CD4-positive, alpha-beta T cell treated with Interleukin-10 for 1 hour (primary cell): ENCODE measurements around the gene GREM1.

Source experiments
- DNase-seq: peaks from one replicate; pipeline ENCODE4 v3.0.0-alpha.2; 2020

Gene GREM1

DNA sequence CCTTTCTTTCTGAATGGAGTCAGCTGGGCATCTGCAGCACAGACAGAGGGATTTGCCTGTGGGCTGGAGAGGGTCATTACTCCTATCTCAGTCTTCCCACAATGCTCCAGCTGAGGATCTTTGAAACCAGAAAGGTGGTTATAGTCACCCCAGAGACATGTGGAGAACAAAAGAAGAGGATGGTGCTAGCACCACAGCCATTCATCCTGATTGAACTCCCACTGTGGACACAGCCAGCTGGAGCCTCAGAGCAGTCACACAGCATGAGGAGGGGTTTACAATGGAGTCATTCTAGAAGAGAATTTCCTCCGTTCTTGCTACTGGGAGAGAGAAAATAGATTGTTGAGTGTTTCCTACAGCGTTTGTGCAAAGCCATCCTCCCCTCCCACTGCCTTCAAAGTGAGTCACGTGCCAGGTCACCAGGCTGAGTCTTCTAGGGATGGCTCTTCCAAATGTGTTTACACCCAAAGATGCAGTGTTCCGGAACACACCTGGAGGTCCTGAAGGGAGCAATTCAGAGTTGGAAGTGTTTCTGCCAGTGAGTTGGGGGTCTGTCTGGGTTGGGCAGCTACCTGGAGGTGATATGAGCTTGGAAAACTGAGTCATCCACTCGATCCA lies 18.9 kb upstream of the GREM1 start:
- no peak for DNase-seq

DNA sequence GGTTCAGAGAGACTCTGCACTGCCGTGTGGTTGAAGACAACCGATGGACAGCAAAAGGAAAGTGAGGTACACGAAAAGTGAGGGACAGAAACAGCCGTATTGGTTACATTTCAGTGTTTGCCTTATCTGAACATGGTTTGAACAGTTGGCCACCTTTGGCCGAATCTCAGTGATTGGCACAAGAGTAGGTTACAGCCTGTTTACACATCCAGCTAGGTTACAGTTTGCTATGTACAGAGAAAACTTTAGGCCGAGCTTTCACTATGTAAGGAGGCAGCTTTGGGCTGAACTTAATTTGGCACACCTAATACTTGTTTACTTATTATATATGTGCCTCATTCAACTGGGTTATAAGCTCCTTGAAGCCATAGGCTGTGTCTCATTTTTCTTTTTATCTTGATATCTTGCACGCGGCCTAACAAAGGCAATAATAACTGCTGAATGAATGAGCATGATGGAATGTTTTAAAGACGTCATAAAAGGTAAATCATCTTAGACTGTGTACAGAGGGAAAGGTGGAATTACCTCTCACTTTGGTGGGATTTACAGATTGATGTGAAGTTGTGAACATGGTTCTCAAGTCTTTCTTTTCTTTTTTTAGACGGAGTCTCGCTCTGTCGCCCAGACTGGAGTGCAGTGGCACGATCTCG lies 17.2 kb upstream of the GREM1 start:
- DNase-seq: no peak

DNA sequence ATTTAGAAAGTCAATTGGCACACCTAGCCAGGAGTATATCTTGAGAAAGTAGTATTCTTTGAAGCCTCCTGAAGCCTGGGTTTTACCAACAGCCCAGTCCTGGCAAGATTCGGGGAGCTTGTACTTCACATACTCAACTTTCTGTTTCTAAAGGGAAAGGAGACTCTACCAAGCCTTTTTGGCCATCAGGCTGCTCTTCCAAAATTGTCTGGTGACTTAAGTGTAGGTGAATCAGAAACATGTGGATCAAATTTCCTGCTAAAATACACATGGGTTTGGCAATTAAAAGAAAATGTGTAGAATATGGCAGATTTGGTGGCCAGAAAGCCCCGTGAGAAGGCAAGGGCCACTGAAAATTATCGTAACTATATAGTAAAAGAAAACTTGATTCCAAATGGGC lies 15.9 kb upstream of the GREM1 start:
- DNase-seq: no peak

DNA sequence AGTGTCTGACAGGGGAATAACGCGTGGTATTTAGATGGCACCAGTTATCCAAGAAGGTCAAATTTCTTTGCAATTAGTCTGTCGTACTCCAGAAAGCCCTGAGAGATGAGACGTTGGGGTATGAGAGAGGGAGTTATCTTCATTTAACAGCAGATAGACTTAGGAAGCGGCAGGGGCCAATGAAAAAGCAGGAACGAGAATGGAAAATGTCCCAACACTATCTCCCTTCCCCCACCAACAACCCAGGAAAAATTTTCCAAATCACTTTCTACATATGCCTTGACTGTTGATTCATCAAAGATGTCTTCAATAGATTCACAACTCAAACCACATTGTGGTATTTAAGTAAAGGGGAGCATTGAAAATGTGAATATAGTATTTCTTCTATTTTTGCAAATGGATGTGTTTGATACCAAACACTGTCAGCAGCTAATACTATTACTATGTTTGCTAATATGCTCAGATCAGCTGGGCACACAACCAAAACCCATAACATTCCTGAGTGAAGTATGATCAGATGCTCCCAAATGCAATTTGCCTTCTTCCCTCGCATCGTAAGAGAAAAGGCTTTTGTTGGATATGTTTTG lies 13.3 kb upstream of the GREM1 start:
- no peak for DNase-seq

DNA sequence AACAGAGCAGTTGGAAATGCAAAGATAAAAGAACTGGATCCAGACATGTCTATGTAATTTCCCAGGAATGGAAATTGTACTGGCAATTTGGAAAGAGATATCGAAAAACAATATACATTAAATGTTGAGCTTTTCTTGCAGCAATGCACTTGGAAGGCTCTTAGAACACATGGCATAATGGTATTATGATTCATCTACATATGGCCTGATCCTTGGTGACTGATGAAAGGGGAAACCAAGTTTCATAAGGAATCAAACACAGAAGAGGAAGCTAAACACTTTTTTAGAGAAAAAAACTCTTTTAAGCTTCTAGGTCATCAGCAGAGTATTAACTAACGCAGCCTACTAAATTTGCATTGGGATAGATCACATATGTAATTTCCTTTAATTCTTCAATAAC lies 12.4 kb upstream of the GREM1 start:
- no peak for DNase-seq

DNA sequence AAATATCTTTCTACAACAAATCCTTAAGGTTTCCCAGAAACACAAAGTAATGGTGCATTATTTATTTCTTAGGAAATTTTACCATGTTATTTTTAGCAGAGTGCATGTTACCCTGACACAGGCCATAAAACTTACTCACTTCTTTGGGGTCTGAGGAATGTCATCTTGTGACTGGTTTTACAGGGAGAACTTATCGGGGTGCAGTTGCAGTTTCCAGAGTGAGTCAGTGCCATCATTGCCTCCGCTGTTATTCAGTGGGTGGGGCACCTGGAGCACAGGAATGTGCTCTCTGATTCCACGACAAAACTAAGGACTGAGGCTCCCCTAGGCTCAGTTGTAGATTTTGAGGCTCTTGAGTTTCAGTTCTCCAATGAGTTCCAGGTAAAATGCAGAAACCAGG lies 11.1 kb upstream of the GREM1 start:
- no peak for DNase-seq

DNA sequence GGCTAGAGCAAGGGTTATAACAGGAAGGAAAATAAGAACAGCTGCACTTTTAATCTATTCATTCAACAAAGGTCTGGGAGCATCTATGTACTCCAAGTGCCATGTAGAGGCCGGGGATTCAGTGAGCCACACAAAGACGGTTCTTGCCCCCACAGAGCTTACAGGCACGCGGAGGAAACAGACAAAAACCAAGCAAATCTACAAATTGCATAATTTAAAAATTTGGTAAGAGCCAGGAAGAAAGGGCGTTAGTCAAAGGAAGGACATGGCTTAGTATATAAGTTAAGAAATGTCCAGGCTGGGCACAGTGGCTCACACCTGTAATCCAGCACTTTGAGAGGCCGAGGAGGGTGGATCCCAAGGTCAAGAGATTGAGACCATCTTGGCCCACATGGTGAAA lies 10.4 kb upstream of the GREM1 start:
- DNase-seq: no peak

DNA sequence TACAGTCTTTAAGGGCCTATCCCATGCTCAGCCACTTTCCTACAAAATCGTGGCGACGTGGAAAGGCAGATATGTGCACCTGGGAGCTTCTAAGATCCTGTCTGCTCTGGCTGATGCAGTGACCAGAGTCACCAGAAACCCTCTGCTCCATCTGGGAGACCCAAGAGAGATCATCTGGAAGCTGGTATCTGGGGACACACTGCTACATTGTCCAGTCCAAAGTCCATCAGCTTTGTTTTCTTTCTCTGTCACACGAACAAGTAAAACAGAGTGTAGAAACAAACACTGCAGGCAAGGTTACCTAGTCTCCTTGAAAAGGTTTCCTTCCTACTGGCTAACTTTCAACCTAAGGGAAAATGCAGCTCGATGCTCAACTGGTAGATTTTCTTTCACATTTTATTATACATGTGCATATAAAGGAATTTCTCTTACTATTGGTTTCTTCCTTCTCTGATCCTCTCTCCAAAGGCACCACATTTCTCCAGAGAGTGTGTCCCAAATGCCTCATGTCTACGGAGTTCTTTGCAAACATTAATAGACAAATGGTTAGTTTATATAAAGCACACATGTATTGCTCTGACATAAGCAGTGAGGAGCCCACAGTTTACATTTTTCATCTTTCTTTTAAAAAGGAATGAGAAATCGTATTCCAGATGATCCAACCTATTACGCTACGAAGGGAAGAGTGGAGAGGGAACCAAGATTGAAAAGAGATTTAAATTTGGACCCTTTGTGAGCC lies 8.3 kb upstream of the GREM1 start:
- no peak for DNase-seq

DNA sequence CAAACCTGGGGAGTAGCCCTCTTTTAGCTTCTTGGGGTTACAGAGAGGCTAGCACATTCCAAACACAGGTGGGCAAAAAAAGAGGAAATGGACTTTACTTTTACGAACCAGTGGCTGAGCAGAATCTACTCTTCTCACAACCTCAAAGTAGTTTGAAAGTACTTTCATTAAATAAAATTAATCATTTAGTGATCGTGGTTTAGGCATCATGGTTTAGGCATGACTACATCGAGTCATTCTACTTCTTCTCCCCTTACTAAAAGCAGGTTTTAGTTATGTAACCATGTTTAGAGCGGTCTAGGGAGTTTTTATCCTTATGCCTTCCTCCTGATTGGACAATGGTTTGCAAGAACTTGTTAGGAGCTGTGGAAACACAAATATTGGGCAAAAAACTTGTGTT lies 2.5 kb upstream of the GREM1 start:
- no peak for DNase-seq

DNA sequence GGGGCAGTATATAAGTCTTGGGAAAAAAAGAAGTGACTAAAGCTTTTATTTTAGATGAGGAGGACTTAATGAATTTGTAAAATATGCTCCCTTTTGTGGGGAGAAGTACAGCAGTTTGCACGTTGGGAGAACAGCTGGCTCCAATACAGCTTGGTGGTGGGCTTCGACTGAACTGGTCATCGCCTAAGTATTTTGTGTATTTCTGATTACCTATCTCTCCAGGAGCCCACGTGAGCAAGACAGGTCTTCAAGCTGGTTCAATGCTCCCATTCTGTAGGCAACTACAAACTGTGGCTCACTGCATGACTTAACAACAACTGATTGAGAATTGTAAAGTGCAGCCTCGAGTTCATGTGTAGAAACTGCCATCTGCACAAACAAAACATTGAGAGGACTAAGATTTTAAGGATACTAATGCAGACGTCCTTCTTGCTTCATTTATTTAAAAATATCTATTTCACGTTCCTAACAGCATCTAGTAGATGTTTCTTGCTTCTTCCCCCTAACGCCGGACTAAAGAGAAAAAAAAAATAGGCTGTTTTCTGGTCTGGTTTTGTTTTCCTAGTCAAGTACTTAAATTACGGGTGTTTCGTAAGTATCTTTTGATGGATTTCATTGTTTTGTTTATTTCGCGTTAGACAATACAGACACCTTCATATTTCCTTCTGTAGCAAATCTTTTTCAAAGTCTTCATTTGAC lies 1.4 kb upstream of the GREM1 start:
- no peak for DNase-seq

DNA sequence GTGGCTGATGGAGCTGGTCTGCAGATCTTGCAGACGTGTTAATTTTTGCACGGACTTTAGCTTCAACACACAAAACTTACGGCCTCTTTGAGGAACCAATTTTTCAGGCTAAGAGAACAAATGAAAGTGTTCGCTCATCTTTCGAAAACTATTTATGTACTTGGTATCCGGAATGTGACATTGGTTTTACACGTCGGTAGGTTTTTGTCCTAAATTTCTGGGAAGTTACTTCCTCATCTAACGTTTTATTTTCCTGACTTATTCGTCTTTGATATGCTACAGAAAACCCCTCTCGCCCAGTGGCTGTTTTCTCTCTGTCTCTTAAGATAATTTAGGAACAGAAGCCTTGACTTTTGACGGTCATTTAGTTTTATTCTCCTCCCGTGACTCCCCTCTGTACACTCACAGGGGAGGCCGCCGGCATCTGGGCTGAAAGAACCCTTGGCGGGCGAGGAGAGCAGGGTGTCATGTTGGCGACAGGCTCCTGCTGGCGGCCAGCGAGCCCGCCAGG lies 834 bp upstream of the GREM1 start:
- no peak for DNase-seq

DNA sequence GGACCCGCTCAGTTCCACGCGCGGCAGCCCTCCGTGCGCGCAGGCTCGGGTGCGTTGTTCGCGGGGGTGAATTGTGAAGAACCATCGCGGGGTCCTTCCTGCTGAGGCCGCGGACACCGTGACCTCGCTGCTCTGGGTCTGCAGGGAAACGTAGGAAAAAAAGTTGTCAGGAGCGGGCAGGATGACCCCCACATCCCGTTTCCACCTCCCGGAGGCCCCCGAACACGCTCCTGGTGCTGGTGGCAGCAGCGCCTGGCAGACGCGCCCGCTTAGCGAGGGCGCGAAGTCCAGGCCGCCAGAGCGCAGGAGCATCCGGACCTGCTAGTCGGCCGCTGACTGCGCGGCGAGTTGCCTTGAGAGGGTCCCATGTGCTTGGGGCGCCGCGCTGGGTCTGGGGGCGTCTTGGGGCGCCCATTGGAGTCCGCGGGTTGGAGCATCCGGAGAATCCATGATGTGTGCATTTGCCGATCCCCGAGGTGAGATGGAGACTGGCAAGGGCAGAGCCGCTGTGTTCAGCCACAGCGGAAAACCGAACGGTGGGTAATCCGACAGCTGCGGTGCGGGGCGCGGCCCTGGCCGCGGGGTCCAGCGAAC lies 520 bp downstream of the GREM1 start:
- no peak for DNase-seq

DNA sequence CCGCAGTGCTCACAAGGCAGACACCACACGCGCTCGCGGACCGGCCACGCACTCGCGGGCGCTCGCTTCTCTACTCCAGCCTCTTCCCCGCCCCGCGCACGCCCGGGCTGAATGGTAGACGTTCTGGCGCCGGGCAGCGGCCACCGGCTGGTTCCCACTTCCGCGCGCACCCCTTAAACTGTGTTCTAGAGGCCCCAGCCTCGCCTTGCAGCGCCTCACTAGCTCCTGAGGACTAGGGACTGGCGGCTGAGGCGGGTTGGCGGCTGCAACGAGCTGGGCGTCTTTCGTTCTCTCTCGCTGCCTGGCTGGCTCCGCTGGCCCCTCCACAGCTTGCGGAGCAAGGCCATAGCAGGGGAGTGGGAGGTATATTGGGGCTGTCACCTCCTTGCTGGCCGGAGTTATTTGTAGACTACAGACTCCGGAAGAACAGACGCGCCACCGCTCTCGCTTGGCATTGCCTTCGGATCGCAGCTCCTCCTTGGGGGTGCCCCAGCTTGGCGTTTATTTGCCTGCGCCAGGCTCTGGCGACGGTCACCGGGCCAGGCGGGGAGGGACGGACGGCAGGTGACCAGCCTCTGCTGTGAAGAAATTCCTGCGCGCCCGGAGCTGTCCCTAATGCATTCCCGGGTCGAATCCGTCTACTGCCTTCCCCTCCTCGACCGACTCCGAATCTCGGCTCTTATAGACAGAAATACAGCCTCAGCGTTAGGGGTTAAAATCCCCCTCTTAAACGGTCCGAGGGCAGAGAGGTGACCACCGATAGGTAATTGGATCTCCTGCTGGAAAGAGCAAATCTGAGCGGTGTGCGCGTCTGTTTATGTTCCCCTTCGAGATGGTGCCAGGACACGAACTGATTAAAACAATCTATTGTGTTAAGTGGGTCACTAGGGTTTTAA lies 1.3 kb downstream of the GREM1 start:
- no peak for DNase-seq

DNA sequence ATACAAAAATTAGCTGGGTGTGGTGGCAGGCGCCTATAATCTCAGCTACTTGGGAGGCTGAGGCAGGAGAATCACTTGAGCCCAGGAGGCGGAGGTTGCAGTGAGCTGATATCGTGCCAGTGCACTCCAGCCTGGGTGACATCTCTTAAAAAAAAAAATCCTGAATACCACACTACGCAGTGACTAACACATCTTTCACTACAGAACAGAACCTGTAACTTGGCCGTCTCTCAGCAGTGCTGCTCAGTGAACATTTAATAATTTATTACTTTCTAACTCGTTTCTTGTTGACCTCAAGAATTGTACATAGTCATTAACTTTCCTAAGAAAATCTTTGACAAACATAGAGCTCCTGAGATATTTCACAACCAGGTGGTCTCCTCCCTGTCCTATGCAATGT lies 3.8 kb downstream of the GREM1 start:
- no peak for DNase-seq

DNA sequence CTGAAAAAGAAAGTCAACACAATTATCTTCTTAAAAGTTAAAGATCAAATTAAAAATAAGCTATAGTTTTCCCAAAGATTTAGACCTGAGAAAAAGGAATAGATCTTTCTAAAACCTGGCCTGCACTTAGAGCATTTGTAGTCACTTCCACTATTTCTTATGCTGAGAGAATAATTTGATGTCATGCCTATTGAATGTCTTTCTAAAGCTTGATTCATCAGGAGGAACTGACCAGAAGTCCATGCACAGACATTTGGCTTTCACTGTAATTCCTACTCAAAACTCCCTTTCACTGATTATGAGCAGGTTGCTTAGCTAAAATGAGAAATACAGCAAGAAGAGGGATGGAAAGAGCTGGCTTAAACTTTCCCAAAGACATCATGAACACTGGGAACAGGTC lies 4.3 kb downstream of the GREM1 start:
- no peak for DNase-seq

DNA sequence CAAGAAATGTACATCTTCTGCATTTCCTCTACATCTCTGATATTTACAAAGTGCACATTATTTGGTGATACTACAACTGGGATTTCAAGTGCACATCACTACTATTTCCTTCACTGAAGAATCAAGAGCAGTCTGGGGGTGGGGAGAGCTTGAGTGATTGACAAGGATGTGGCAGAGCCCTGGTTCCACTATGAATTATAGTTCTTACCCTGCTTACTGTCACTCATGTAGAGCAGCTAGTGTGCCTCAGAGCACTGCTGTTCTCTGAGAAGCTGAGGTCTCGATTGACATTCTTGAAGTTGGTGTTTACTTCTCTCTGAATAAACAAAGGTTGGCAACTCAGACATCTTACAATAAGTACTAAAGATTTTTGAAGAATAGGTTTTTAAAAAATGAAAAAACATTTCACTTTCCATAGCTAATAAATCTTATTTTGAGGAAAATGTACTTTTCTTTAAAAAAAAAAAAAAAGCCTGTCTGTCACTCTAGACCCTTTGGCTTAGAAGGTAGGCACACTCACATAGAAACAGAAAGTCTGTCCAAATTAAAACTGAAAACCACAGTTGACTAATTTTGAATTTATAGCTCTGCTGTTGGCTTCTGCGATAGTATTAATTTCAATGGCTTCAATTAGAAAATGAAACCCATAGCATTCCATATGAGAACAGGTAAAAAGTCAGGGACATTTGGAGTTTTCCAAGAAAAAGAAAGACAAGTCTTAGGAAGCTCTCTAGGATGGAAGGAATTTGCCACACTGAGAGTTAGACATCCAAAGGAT lies 5.6 kb downstream of the GREM1 start:
- no peak for DNase-seq

DNA sequence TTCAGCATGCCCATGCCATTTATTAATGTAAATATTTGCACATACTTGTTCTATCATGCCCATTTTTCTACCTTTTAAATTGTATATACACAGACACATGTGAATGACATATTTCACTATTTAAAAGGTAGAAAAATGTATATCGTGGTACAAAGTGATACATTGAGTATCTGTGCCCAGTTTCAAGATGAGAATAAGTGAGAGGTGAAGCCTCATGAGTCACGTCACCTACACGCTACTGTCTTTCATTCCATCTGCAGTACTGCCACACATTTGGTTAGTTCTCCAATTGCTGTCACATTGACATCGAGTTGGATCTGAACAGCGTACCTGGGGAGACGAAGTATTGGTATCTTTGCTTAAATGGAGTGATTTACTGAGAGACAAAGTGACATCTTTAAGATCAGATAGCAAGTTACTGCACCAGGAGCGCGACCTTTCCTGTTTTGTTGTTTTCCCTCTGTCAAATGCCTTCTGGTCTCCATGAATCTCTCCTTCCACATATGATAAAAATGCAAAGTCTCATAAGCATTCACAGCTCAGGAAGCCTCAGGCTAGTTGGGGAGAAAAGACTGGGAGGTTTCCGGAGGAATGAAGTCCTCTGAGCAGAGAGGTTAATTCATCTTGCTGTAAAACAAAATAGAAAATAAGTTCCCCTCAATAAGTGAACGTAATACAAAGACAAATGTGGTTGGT lies 12.0 kb downstream of the GREM1 start:
- no peak for DNase-seq

DNA sequence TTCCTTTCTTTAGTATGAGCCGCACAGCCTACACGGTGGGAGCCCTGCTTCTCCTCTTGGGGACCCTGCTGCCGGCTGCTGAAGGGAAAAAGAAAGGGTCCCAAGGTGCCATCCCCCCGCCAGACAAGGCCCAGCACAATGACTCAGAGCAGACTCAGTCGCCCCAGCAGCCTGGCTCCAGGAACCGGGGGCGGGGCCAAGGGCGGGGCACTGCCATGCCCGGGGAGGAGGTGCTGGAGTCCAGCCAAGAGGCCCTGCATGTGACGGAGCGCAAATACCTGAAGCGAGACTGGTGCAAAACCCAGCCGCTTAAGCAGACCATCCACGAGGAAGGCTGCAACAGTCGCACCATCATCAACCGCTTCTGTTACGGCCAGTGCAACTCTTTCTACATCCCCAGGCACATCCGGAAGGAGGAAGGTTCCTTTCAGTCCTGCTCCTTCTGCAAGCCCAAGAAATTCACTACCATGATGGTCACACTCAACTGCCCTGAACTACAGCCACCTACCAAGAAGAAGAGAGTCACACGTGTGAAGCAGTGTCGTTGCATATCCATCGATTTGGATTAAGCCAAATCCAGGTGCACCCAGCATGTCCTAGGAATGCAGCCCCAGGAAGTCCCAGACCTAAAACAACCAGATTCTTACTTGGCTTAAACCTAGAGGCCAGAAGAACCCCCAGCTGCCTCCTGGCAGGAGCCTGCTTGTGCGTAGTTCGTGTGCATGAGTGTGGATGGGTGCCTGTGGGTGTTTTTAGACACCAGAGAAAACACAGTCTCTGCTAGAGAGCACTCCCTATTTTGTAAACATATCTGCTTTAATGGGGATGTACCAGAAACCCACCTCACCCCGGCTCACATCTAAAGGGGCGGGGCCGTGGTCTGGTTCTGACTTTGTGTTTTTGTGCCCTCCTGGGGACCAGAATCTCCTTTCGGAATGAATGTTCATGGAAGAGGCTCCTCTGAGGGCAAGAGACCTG lies 13.2 kb downstream of the GREM1 start:
- DNase-seq: no peak

DNA sequence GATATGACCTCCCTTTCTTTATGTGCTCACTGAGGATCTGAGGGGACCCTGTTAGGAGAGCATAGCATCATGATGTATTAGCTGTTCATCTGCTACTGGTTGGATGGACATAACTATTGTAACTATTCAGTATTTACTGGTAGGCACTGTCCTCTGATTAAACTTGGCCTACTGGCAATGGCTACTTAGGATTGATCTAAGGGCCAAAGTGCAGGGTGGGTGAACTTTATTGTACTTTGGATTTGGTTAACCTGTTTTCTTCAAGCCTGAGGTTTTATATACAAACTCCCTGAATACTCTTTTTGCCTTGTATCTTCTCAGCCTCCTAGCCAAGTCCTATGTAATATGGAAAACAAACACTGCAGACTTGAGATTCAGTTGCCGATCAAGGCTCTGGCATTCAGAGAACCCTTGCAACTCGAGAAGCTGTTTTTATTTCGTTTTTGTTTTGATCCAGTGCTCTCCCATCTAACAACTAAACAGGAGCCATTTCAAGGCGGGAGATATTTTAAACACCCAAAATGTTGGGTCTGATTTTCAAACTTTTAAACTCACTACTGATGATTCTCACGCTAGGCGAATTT lies 14.9 kb downstream of the GREM1 start:
- DNase-seq: no peak
